Measurements from ENCODE around the gene LMOD1.
"Not testable (repeated sequence)": the region's sequence is repeated elsewhere in the genome, so short reads cannot be mapped to it uniquely, and the experiment has no call there.

The LMOD1 gene

GRCh38 chr1:201890806-201891450 is 55.4 kb downstream of the LMOD1 start:
- DNase-seq: no peak

GRCh38 chr1:201890223-201890622 is 56.1 kb downstream of the LMOD1 start:
- DNase-seq: no peak

GRCh38 chr1:201889090-201889968 is 57.0 kb downstream of the LMOD1 start:
- no peak for DNase-seq

DNA sequence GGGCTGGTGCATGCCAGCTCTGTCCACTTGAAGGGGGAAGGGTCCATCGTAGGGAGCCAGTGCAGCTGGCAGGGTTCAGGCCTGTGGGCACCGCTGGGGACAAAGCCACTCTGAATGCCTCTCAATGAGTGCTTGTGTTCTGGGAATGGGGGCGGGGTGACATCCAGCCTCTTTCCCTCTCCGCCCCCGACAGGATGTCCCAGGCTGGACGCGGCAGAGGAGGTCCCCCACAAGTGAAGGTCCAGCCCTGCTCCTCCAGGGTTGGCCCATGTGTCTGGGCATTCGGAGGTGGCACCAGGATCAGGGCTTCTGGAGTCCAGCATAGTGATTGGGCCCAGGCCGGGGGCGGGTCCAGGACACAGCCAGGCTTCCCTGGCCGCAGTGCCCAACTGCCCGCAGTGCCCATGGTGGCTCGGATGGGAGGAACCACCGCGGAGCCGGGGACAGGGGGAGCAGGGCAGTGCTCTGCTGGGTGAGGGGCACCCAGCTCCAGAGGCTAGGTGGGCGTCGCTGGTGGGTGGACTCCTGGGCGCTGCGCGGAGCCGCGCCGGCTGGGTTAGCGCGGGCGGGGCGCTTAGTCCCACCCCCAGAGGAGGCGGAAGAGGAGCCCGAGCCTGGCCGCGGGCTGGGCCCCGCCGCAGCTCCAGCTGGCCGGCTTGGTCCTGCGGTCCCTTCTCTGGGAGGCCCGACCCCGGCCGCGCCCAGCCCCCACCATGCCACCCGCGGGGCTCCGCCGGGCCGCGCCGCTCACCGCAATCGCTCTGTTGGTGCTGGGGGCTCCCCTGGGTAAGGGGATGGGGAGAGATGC is 57.9 kb downstream of the LMOD1 start, which contains the start of gene SHISA4:
SHISA4 (plus strand) TSS at position 617 of the 808 bp plus-strand sequence; CDS start at position 714, 97 bp downstream.
- no peak for DNase-seq

DNA sequence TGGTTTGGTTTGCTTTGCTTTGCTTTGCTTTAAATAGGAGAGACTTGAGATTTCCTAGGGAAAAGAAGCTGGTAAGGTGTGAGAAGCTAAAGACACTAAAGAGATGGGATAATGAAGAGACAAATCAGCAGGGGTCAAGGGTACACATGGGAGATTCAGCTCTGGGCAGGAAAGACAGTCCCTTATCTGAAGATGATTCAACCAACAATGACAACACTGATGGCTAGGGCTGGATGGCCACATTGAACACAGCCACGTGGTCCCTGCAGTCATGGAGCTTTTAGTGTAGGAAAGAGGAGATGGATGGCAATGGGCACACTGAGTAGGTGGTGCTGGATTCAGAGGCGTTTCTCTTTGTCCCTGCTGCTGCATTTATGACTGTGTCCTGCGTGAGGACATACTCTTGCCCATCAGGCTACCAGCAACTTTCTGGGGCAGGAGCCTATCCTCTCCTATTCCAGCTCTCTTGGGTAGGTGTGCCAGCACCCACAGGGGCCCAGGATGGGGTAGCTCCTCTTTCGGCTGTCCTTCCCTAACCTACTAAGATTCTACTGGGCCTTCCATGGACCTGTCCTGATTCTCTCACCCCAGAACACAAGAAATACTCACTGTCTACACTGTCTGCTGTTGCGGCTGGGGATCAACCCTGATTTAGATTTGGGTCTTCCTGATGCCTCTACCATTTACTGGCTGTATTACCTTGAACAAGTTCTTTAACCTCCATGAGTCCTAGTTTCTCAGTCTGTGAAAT is 59.1 kb downstream of the LMOD1 start:
- DNase-seq: no peak

GRCh38 chr1:201886103-201886885 is 60.1 kb downstream of the LMOD1 start:
- no peak for DNase-seq

- DNase-seq: no peak
These were observed 60.7 kb downstream of the LMOD1 start for GRCh38 chr1:201885531-201886075.

GRCh38 chr1:201884425-201884824 is 61.9 kb downstream of the LMOD1 start:
- no peak for DNase-seq

GRCh38 chr1:201883786-201884185 is 62.6 kb downstream of the LMOD1 start:
- peak; percentile 65 for DNase-seq

DNA sequence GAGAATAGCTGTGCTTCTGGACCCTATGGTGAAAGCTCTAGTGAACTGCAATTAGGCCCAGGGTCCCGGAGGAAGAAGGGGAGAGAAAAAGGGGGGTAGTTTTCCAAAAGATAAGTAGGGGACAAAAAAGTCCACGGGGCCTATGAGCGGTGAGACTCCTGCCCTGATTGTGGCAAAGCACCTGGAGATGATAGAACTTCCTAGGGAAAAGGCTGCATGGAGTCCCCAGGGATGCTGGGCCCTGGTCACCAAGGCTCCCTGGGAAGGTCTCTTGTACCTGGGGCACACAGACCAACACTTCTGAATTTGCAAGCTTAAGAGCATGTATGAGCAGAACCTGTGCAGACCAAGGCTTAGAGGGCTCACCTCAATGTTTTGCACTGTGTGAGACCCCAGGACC is 63.1 kb downstream of the LMOD1 start:
- DNase-seq: no peak

GRCh38 chr1:201882665-201883132 is 63.6 kb downstream of the LMOD1 start:
- DNase-seq: peak; percentile 86

- no peak for DNase-seq
These were observed 64.7 kb downstream of the LMOD1 start for GRCh38 chr1:201881617-201882016.

DNA sequence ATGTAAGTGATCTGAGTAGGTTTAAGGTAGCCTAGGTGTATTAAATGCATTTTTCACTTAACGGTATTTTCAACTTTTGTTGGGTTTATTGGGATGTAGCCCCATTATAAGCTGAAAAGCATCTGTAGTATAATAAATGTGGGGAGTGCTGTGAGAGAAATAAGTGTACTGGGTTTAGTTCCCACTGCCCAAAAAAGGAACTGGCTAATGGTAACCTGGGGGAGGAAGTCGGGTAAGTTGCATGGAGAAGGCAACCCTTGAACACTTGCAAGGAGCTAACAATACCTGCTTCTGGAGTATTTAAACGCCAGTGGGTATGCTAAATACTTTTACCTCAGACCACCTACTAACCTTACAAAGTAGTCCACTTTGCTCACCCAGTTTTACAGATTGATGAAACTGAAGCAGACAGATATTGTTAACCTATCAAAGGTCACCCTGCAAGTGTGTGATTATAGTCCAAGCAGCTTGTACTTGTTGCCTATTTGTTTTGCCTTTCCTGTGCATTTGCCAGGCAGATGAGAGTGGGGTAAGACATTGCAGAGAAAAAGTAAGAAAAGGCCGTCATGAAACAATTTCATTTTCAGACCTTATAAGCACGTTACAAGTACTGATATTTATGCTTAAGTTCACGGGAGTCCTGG is 65.3 kb downstream of the LMOD1 start:
- DNase-seq: no peak

DNA sequence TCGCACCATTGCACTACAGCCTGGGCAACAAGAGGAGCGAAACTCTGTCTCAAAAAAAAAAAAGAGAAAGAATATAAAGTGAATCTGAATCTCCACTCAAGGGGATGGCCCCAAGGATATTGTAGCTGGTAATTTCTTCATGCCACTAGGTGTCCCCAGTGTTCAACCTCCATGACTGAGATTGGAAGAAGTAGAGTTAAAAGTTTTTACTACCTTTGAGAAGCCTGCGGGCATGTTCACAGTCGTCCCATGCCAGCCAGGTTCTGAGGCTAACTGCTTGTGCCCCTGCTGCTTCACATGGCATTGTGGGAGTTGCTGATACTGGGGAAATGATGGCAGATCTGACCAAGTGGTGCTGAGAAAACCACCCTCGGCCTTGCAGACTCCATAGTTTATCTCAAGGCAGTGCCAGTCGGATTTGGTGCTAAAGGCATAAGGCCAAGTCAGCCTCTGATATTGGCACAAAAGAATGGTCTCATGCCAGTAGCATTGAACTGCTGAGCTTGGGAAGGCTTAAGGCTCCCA is 68.4 kb downstream of the LMOD1 start:
- no peak for DNase-seq

- no peak for DNase-seq
These were observed 70.1 kb downstream of the LMOD1 start for GRCh38 chr1:201876148-201876818.

GRCh38 chr1:201874672-201875071 is 71.7 kb downstream of the LMOD1 start:
- DNase-seq: no peak

- DNase-seq: no peak
These were observed 76.0 kb downstream of the LMOD1 start for GRCh38 chr1:201870397-201870796.

DNA sequence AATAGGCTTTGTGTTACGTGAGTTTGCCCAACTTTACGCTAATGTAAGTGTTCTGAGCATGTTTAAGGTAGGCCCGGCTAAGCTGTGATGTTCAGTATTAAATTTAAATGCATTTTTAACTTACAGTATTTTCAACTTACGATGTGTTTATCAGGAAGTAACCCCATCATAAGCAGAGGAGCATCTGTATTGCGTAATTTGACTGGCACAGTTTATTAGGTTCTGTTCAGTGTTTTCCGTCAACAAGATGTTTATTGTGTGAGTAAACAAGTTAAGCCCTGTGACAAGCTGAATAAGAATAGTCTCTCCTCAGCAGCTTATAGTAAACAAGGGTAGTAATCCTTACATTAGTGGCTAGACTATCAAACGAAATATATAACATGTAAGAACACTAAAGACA is 84.9 kb downstream of the LMOD1 start:
- no peak for DNase-seq

DNA sequence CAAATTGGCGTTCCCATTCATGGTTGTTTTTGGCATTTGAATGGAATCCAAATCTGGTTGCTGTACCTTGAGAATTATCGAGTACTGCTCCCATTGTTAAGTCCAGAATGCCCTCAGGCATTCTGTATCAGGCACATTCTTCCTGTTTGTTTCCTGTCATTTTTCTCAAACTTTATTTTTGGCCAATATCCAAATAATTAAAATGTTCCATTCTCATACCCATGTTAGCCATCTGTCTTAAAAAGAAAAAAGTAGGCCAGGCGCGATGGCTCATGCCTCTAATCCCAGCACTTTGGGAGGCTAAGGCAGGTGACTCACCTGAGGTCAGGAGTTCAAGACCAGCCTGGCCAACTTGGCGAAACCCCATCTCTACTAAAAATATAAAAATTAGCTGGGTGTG is 86.9 kb downstream of the LMOD1 start:
- no peak for DNase-seq

GRCh38 chr1:201856722-201857121 is 89.6 kb downstream of the LMOD1 start:
- not testable (repeated sequence) for DNase-seq

All from GDM1 (cell line).